Mesendoderm (in vitro differentiated cells): ENCODE results near the gene MOGAT1.
"Not testable (repeated sequence)": the region's sequence is repeated elsewhere in the genome, so short reads cannot be mapped to it uniquely, and the experiment has no call there.

ENCODE experiments used
- DNase-seq: peaks from one replicate; pipeline ENCODE4 v3.0.0; 2013
- H2AK5ac ChIP-seq: 2 replicates; pipeline ENCODE4 v1.6.1; 2013; ENCODE audit warnings: low read length, inconsistent platforms
- H2BK120ac ChIP-seq: 2 replicates; pipeline ENCODE4 v1.6.1; 2013; ENCODE audit warnings: low read depth, mild to moderate bottlenecking, low read length, moderate library complexity, mixed read lengths
- H2BK15ac ChIP-seq: replicated peaks from 2 replicates; pipeline ENCODE4 v1.6.1; 2013; ENCODE audit warnings: low read depth, mild to moderate bottlenecking, moderate library complexity
- H2BK5ac ChIP-seq: 2 replicates; pipeline ENCODE4 v1.6.1; 2013; ENCODE audit warnings: low read length, inconsistent platforms
- H3K18ac ChIP-seq: 2 replicates; pipeline ENCODE4 v1.6.1; 2013; ENCODE audit warnings: mild to moderate bottlenecking, low read length, mixed read lengths
- H3K23ac ChIP-seq: one replicate; pipeline ENCODE4 v1.6.1; 2013; ENCODE audit warnings: low read length
- H3K27ac ChIP-seq: 2 replicates; pipeline ENCODE4 v1.5.1; 2013; ENCODE audit warnings: low read depth, mild to moderate bottlenecking, inconsistent platforms, low read length, moderate library complexity
- H3K27me3 ChIP-seq: 2 replicates; pipeline ENCODE4 v1.6.1; 2013; ENCODE audit warnings: low read length, control low read depth, mild to moderate bottlenecking, inconsistent platforms; ENCODE audit not compliant: insufficient read depth, poor library complexity
- H3K36me3 ChIP-seq: 2 replicates; pipeline ENCODE4 v1.6.1; 2013; ENCODE audit warnings: low read length, inconsistent platforms; ENCODE audit not compliant: control insufficient read depth, insufficient read depth
- H3K4ac ChIP-seq: one replicate; pipeline ENCODE4 v1.6.1; 2013; ENCODE audit warnings: low read depth, mild to moderate bottlenecking, low read length, moderate library complexity
- H3K4me1 ChIP-seq: 2 replicates; pipeline ENCODE4 v1.6.1; 2013; ENCODE audit warnings: low read depth, low read length, inconsistent platforms; ENCODE audit not compliant: control insufficient read depth
- H3K4me2 ChIP-seq: 2 replicates; pipeline ENCODE4 v1.6.1; 2013; ENCODE audit warnings: low read length
- H3K4me3 ChIP-seq: 2 replicates; pipeline ENCODE4 v1.5.1; 2013; ENCODE audit warnings: mild to moderate bottlenecking, low read length
- H3K56ac ChIP-seq: one replicate; pipeline ENCODE4 v1.6.1; 2013; ENCODE audit warnings: low read length
- H3K79me1 ChIP-seq: 2 replicates; pipeline ENCODE4 v1.6.1; 2013; ENCODE audit warnings: low read length, inconsistent platforms
- H3K79me2 ChIP-seq: 2 replicates; pipeline ENCODE4 v1.6.1; 2013; ENCODE audit warnings: mild to moderate bottlenecking, low read length; ENCODE audit not compliant: control insufficient read depth, insufficient read depth
- H3K9ac ChIP-seq: 2 replicates; pipeline ENCODE4 v1.6.1; 2013; ENCODE audit warnings: low read length, inconsistent platforms
- H4K5ac ChIP-seq: one replicate; pipeline ENCODE4 v1.6.1; 2013; ENCODE audit warnings: low read length
- H4K8ac ChIP-seq: one replicate; pipeline ENCODE4 v1.6.1; 2013; ENCODE audit warnings: low read depth, mild to moderate bottlenecking, control low read depth, low read length, moderate library complexity
- WGBS: extraction: QIAGEN DNeasy Blood & Tissue Kit; methylation state at CpG from one replicate; pipeline ENCODE4 v1.1.7; 2013; ENCODE audit warnings: low lambda C conversion rate, missing lambda C conversion rate; ENCODE audit not compliant: insufficient coverage; ENCODE audit errors: extremely low coverage; 5-methylcytosine and 5-hydroxymethylcytosine counted together

The MOGAT1 gene

DNA sequence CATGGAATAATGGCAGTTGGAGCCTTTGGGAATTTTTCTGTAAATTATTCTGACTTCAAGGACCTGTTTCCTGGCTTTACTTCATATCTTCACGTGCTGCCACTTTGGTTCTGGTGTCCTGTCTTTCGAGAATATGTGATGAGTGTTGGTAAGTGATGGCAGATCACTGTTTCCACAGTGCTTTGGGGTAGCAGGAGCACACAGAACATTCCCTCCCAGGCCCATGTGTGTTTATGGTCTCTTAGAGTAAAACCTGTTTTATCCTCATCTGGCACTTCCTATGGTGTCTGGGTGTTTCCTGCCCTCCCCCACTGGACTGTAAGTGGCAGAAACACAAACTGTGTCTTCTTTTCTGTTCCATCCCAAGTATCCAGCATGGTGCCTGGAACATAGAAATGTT, 17.9 kb downstream of the MOGAT1 start:
- Histone ChIP-seq H3K23ac (no peak overlapping the region), H4K8ac (no peak overlapping the region), H2BK120ac (no peak overlapping the region), H3K4me2 (no peak overlapping the region), H3K18ac (no peak overlapping the region), H3K56ac (no peak overlapping the region), H3K79me1 (no peaks in the 10 kb centered on the region), H3K9ac (no peak overlapping the region), H2AK5ac (no peak overlapping the region), H3K4me1 (no peaks in the 10 kb centered on the region), H3K27ac (no peak overlapping the region), H3K36me3 (no peaks in the 10 kb centered on the region), H4K5ac (no peak overlapping the region), H3K79me2 (no peaks in the 10 kb centered on the region), H3K4ac (no peak overlapping the region), H3K27me3 (no peaks in the 10 kb centered on the region), H3K4me3 (no peak overlapping the region), H2BK5ac (no peak overlapping the region), H2BK15ac (no peak overlapping the region)
- DNase-seq = no peak
- no CpG with 5 or more reads among the region's 2 CpGs for WGBS

DNA sequence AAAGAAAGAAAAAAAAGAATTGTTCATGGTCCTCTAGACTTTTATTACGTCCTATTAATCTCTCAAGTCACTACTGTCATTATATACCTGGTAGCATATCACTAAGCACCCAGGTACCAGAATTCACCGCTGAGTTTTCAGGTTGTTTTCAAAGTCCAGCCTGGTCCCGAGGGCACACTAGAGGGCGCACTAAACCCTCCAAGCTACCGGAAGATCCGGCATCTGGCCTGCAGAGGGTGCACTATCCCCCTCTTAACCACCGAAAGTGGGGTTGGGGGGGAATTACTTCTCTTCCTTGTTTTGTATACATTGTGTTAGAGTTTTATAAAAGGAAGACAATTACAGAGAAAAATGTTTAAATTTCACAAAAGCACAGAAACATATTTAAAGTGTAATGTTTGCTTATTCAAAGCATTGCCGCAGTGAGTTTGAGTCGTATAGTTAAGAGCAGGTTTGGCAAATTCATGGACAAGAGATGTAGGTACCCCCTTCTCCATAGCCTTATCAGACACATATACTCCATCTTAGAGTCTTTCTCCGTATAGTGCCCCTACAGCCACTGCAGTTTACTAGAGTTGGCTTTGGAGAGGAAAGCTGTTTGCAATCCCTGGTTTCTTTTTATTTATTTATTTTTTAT, 19.2 kb downstream of the MOGAT1 start:
- H3K9ac ChIP-seq = no peak overlapping the region
- H3K36me3 ChIP-seq = no peaks in the 10 kb centered on the region
- H3K4me2 ChIP-seq = no peak overlapping the region
- H3K79me1 ChIP-seq = no peaks in the 10 kb centered on the region
- no peak overlapping the region for H3K27ac ChIP-seq
- peak; percentile 81 for DNase-seq
- no peak overlapping the region for H2BK5ac ChIP-seq
- no peak overlapping the region for H4K8ac ChIP-seq
- no CpG with 5 or more reads among the region's 10 CpGs for WGBS
- H3K4me3 ChIP-seq = no peak overlapping the region
- H3K4ac ChIP-seq = no peak overlapping the region
- no peak overlapping the region for H3K18ac ChIP-seq
- no peaks in the 10 kb centered on the region for H3K79me2 ChIP-seq
- H3K27me3 ChIP-seq = no peaks in the 10 kb centered on the region
- no peak overlapping the region for H2BK120ac ChIP-seq
- H2BK15ac ChIP-seq = no peak overlapping the region
- no peak overlapping the region for H3K23ac ChIP-seq
- no peak overlapping the region for H3K56ac ChIP-seq
- H3K4me1 ChIP-seq = no peaks in the 10 kb centered on the region
- H4K5ac ChIP-seq = no peak overlapping the region
- H2AK5ac ChIP-seq = no peak overlapping the region

DNA sequence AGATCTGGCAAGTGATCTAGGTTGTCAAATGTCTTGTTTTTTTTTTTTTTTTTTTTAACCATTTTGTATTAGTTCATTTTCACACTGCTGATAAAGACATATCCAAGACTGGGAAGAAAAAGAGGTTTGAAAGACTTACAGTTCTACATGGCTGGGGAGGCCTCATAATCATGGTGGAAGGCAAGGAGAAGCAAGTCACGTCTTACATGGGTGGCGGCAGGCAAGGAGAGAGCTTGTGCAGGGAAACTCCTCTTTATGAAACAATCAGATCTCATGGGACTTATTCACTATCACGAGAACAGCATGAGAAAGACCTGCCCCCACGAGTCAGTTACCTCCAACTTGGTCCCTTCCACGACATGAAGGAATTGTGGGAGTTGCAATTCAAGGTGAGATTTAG, 22.0 kb downstream of the MOGAT1 start:
- not testable (repeated sequence) for H4K5ac ChIP-seq, H3K79me2 ChIP-seq, H3K4me1 ChIP-seq, H2AK5ac ChIP-seq, H3K9ac ChIP-seq, DNase-seq, H2BK15ac ChIP-seq, H3K79me1 ChIP-seq, H3K23ac ChIP-seq, H3K4me2 ChIP-seq, H3K4me3 ChIP-seq, H3K27me3 ChIP-seq, H3K4ac ChIP-seq, H3K36me3 ChIP-seq, H2BK120ac ChIP-seq, H2BK5ac ChIP-seq, H3K18ac ChIP-seq, H3K27ac ChIP-seq, H4K8ac ChIP-seq, H3K56ac ChIP-seq
- WGBS = no CpG with 5 or more reads among the region's 5 CpGs

DNA sequence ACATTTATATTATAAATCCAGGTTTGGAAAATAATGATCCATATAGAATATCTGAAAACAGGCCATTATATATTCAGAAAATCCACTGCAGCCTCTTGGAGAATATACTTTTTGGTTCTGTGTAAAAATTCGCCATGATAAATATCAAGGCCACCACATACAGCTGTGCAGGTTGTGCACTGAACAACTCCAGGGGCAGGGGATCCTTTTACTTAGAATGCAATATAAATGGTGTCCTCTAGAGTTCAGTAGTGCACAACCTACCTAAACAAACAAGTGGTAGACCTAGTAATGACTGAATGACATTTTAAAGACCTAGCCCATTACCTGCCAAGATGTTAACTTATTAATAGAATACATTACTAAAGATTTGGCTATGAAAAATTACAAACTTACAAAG, 22.4 kb downstream of the MOGAT1 start:
- WGBS = no CpG with 5 or more reads among the region's 1 CpG
- H3K4me2 ChIP-seq = no peak overlapping the region

DNA sequence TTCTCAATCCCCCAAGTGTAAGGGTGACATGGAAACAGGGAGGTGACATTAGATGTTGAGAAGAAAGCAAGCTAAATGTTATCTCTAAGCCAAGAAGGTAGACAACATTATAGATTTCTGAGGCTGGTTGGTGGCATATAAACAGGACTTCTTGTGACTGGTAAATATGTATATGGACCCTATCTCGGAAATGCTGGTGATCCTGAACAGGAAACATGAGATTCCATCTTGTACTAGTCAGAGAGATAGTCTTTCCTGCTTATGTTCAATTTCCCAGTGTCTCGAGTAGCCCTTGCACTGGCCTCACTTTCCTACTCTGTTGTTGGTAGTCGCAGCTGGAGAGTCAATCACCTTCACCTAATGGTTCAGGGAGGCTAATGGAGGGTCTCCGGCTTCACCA, 26.8 kb downstream of the MOGAT1 start:
- Histone ChIP-seq H3K4ac (no peak overlapping the region), H2BK15ac (no peak overlapping the region), H3K4me1 (no peaks in the 10 kb centered on the region), H3K23ac (no peak overlapping the region), H3K36me3 (no peaks in the 10 kb centered on the region), H2BK120ac (no peak overlapping the region), H2AK5ac (no peak overlapping the region), H3K27ac (no peak overlapping the region), H4K5ac (no peak overlapping the region), H2BK5ac (no peak overlapping the region), H3K27me3 (no peaks in the 10 kb centered on the region), H3K4me3 (no peak overlapping the region), H3K9ac (no peak overlapping the region), H4K8ac (no peak overlapping the region), H3K79me1 (no peaks in the 10 kb centered on the region), H3K18ac (no peak overlapping the region), H3K4me2 (no peak overlapping the region), H3K56ac (no peak overlapping the region), H3K79me2 (no peaks in the 10 kb centered on the region)
- WGBS = no CpG with 5 or more reads among the region's 4 CpGs
- DNase-seq = no peak

More for the DNA sequence above, 22.4 kb downstream of the MOGAT1 start:
- Histone ChIP-seq H3K27me3 (no peaks in the 10 kb centered on the region), H4K5ac (no peak overlapping the region), H3K4me1 (no peaks in the 10 kb centered on the region), H4K8ac (no peak overlapping the region), H3K9ac (no peak overlapping the region), H2BK5ac (no peak overlapping the region), H3K36me3 (no peaks in the 10 kb centered on the region), H3K18ac (no peak overlapping the region), H3K4ac (no peak overlapping the region), H3K4me3 (no peak overlapping the region), H3K79me2 (no peaks in the 10 kb centered on the region), H2BK15ac (no peak overlapping the region), H3K79me1 (no peaks in the 10 kb centered on the region), H3K56ac (no peak overlapping the region), H2BK120ac (no peak overlapping the region), H3K27ac (no peak overlapping the region), H2AK5ac (no peak overlapping the region), H3K23ac (no peak overlapping the region)
- DNase-seq = peak; percentile 58

DNA sequence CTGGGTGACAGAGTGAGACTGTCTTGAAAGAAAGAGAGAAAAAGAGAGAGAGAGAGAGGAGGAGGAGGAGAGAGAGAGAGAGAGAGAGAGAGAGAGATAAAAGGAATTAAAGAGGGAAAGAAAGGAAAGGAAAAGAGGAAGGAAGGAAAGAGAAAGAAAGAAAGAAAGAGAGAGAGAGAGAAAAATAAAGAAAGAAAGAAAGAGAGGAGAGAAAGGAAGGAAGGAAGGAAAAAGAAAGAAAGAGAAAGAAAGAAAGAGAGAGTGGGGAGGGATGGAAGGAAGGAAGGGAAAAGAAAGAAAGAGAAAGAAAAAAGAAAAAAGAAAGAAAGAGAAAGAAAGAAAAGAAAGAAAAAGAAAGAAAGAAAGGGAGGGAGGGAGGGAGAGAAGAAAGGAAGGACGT, 29.8 kb downstream of the MOGAT1 start:
- no peak overlapping the region for H3K23ac ChIP-seq
- H4K8ac ChIP-seq = no peak overlapping the region
- H3K56ac ChIP-seq = no peak overlapping the region
- no peak overlapping the region for H3K27ac ChIP-seq
- H2AK5ac ChIP-seq = no peak overlapping the region
- H2BK5ac ChIP-seq = no peak overlapping the region
- no peaks in the 10 kb centered on the region for H3K79me2 ChIP-seq
- no peak overlapping the region for H3K4ac ChIP-seq
- no peak overlapping the region for H4K5ac ChIP-seq
- H3K9ac ChIP-seq = no peak overlapping the region
- H2BK15ac ChIP-seq = no peak overlapping the region
- H3K79me1 ChIP-seq = no peaks in the 10 kb centered on the region
- H3K18ac ChIP-seq = no peak overlapping the region
- no peak overlapping the region for H3K4me3 ChIP-seq
- H2BK120ac ChIP-seq = no peak overlapping the region
- H3K36me3 ChIP-seq = no peaks in the 10 kb centered on the region
- no peaks in the 10 kb centered on the region for H3K27me3 ChIP-seq
- no peaks in the 10 kb centered on the region for H3K4me1 ChIP-seq
- DNase-seq = no peak
- 100% methylated on average over 1 of the region's 1 CpG for WGBS
- no peak overlapping the region for H3K4me2 ChIP-seq
